ENCODE data around the gene KLHL22.
"Not testable (repeated sequence)": the region's sequence is repeated elsewhere in the genome, so short reads cannot be mapped to it uniquely, and the experiment has no call there.

KLHL22 gene, protein sequence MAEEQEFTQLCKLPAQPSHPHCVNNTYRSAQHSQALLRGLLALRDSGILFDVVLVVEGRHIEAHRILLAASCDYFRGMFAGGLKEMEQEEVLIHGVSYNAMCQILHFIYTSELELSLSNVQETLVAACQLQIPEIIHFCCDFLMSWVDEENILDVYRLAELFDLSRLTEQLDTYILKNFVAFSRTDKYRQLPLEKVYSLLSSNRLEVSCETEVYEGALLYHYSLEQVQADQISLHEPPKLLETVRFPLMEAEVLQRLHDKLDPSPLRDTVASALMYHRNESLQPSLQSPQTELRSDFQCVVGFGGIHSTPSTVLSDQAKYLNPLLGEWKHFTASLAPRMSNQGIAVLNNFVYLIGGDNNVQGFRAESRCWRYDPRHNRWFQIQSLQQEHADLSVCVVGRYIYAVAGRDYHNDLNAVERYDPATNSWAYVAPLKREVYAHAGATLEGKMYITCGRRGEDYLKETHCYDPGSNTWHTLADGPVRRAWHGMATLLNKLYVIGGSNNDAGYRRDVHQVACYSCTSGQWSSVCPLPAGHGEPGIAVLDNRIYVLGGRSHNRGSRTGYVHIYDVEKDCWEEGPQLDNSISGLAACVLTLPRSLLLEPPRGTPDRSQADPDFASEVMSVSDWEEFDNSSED

DNA sequence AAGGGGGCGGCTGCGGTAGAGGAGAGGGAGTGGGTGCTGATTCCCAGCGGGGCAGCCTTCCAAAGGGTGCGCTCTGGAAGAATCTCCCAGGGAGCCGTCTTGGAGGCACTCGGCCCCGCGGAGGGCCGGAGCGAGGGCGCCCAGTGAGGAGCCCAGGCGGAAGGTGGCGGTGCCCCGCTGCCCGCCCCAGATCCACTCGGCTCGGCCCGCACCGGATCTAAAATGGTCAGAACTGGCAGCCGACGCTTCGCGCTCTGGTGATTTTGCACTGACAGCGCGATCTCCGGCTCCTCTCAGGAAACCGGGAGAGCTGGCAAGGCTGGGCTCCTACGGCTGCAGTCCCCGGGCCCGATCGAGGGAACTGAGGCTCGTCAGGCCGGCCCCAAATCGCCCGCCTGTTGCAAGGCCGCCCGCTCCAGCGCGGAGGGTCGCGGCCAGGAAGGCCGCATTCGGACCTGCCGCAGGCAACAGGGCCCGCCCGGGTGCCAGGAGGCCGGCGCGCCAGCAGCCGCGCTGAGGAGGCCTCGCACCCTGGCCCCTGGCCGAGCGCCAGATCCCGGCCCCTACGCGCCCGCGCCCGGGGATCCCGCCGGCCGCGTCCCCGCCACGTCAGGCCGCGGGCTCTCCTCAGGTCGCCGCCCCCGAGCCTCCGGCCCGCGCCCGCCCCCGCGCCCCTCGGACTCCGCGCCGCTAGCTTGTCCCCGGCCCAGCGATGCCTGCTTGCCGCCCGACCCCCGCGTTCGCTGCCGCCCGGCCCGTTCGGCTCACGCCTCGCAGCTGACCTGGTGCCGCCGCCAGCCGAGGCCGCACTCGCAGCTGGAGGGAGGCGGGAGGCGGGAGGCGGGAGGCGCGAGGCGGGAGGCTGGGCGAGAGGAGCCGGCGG, at the start of gene KLHL22:
Gene KLHL22, minus strand, starts transcription at position 818 of the 883 bp plus-strand sequence. CDS start 6,584 bp downstream, outside the sequence.
- DNase-seq (ENCODE audit: low read depth in 2 of 2), result no peak

DNA sequence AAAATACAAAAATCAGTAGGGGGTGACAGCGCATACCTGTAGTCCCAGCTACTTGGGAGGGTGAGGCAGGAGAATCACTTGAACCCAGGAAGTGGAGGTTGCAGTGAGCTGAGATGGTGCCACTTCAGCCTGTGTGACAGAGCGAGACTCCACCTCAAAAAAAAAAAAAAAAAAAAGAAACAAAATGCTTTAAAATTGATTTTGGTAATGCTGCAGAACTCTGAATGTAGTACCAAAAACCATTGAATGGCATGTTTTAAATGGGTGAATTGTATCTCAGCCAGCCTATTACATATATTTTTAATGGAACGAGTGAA, 49.7 kb upstream of the KLHL22 start:
- DNase-seq (ENCODE audit: low read depth in 2 of 2), result not testable (repeated sequence)

DNA sequence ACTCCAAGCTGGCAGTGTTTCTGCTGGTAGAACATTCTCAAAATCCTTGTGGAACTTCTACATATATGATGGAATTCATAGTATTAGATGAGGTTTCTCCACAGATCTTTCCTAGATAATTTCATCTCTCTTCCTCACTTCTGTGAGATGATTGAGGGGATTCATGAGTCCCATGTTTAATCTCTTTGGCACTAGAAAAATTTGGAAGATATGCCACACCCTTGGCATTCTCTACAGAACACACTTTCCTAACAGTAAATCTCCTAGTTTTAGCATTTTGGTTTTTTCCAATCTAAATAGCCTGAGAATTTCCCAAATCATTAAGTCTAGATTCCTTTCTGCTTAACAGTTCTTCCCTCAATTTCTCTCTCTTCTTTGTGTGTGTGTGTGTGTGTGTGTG, 47.1 kb upstream of the KLHL22 start:
- DNase-seq (ENCODE audit: low read depth in 2 of 2), result no peak

DNA sequence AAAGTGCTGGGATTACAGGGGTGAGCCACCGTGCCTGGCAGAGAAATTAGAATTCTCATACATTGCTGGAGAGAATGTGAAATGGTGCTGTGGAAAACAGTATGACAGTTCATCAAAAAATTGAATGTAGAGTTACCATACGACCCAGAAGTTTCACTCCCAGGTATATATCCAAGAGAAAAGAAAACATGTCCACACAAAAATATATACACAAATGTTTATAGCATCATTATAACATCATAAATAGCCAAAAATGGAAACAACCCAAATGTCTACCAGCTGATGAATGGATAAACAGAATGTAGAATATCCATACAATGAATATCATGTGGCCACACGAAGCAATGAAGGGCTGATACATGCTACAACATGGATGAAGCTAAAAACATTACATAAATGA, 46.5 kb upstream of the KLHL22 start:
- no peak for DNase-seq (ENCODE audit: low read depth in 2 of 2)

DNA sequence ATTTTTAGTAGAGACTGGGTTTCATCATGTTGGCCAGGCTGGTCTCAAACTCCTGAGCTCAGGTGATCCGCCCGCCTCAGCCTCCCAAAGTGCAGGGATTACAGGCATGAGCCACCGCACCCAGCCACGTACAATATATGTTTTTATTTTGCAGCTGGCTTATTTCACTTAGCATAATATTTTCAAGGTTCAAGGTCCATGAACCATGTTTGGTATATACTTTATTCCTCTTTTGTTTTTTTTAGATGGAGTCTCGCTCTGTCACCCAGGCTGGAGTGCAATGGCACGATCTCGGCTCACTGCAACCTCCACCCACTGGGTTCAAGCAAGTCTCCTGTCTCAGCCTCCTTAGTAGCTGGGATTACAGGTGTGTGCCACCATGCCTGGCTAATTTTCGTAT, 43.3 kb upstream of the KLHL22 start:
- not testable (repeated sequence) for DNase-seq (ENCODE audit: low read depth in 2 of 2)

DNA sequence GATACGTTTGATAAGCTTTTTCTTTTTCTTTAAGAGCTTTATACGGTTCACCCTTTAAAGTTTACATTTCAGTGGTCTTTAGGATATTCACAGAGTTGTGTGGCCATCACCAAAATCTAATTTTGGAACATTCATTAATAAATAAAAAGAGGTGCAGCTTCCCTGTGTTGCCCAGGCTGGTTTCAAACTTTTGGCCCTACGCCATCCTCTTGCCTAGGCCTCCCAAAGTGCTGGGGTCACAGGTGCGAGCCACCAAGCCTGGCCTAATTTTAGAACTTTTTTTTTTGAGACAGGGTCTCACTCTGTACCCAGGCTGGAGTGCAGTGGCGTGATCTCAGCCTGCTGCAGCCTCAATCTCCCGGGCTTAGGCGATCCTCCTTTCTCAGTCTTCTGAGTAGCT, 42.4 kb upstream of the KLHL22 start:
- DNase-seq (ENCODE audit: low read depth in 2 of 2), result no peak

DNA sequence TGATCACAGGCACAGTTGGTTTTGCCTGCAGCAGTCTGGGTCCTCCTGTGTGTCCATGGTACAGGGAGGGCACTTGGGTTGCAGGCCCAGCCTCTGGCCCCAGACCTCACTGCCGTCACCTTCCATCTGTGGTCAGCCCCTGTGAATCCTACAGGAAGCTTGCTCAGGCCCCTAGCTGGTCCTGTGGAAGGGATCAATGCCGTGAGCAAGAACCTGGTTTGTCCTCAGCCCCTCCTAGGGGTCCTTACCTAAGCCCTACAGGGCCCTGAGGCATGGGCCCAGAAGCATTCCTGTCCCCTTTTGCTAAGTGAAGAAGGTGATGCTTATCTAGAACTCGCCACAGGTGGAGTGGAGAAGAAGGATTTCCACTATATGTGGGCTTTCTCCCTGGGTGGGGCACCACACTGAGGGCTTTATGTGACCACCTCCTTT, 41.7 kb upstream of the KLHL22 start:
- DNase-seq (ENCODE audit: low read depth in 2 of 2), result no peak

DNA sequence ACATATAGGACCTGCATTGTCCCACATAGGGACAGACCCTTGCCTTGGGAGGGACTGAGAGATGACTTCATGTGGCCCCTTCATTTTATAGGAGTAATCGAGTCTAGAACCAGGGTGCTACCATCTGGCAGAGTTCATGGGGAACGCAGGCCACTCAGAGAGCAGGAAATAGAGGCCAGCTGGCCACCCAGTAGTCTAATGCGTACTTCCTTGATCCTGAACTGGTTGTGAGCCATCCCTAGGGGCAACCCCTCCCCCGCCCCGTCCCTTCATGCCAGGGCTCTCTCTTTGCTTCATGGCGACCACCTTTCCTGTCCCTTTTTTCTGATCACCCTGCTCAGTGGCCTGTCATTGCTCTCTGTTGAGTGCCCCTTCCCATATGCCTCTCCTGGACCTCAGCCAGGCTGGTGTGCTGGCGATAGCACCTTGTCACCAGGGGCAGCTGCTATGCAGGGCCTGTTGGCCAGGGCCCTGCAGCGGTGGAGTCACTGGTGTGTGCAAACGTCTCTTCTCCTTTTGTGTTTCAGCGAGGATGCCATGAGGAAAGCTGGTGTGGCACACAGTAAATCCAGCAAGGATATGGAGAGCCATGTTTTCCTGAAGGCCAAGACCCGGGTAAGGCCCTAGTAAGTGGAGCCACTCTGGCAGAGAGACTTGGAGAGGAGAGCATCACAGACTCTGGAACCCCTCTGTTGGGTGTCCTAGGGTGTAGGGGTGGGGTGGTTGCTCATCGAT, 41.2 kb upstream of the KLHL22 start:
- DNase-seq (ENCODE audit: low read depth in 2 of 2), result no peak

DNA sequence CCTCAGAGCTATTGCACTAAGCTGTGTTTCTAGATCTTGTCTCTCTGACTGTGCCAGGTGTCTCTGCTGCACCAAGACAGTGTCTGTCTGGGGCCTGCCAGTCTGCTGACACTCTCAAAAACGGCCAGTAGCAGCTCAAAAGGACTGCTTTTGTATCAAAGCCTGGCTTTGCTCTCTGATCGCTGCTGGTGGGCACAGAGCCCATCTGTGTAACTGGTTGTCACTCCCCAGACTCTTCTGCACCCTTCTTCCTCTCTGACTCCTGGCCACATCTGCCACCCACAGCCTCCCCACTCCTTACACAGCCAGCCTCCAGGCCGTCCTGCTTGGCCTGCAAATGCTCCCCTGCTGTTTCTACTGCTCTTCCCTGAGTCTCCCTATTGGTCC, 38.3 kb upstream of the KLHL22 start:
- no peak for DNase-seq (ENCODE audit: low read depth in 2 of 2)

DNA sequence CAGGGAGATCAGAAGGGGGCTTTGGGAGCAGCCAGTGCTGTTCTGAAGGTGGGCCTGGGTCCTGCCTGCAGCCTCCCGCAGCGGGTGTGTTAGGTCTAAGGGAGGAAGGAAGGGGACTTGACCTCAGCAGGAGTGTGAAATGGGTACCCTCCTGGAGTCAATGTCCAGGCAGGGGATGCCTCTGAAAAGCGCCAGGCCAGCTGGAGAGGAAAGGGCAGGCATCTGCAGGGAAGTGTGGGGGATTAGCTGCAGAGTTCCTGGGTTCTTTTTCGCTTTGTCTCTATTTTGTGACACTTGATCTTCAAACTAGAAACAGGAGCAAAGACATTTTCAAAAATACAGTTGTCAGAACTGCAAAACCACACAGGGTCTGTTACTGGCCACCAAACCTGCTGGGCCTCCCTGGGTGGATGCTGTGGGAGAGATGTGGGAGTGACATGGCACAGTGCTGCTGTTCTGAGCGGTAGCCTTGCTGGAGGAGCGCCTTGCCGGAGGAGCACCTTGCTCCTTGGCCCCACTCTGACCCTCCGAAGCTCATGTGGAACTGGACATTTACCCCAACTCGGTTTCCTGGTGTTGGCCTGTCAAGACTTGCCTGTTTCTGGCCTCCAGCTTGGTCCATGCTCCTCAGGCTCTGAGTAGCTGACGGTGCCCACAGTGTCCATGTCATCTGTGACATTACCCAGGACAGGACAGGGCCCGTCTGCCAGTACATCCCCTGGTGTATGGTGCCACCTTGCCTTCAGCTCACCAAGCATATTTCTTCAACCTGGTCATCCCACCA, 37.7 kb upstream of the KLHL22 start:
- no peak for DNase-seq (ENCODE audit: low read depth in 2 of 2)

DNA sequence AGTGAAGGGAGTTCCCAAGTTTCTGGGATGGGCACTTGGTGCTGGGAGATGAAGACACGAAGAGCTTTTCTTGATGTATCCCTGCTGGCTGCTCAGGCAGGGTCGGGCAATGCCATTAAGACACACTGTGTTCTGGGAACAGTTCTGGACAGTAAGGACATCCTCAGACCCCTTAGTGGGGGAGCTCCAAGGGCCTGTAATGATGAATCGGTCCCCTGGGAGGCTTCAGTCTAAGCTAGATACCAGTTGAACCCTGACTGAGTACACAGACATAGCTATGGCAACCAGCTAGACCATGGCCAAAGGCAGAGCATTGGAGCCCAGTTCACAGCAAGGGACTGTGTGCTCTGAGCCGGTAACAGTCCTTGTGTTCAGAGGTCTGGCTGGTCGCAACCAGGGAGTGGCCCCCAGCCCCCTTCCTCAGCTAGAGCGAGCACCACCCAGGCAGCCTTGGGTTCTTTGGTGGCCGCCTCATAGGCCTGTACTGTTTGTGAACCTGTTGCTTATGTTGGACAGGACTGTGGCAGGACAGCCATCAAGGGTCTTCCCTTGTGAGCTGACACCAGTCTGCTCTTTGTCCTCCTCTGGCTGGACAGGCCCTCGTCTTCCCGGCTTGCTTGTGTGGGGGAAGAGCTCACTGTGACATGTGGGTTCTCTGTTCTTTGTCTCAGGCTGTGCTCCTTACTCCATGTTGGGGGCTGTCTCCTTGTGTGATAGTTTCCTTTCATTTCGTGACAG, 36.8 kb upstream of the KLHL22 start:
- no peak for DNase-seq (ENCODE audit: low read depth in 2 of 2)

DNA sequence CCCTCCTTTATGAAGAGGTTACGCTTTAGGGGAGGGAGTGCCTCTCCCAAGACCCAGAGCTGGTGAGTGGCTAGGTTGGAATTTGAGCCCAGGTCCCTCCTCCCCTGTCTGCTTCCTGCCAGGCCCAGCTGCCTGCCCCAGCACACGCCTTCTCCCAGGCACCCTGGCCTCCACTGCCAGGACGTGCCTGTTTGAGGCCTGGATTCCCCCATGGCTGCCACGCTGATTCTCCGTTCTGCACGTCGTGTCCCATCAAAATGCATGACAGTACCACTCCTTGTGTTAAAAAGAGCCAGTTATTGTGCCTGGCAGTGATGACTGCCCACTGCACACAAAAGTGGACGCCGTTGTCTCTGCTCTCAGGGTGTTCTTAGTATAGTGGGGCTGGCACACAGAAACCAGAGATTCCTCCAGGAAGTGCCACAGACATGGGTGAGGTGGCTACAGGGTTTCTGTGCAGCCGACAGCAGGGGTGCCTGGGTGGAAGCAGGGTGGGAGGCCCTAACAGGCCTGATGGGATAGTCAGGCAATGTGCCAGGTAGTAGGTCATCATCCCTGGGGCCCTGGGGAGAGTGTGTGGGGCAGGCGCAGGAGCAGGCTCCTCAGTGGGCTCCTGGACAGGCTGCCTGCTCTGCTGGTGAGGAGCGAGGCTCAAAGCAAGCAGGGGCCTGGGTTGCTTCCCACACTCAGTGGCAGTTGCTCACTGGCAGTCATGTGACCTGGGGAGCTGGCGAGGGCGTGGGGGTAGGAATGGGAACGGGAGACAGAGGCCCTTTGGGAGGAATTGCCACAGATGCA, 36.0 kb upstream of the KLHL22 start:
- DNase-seq (ENCODE audit: low read depth in 2 of 2), result peak; percentile 30 to 36

DNA sequence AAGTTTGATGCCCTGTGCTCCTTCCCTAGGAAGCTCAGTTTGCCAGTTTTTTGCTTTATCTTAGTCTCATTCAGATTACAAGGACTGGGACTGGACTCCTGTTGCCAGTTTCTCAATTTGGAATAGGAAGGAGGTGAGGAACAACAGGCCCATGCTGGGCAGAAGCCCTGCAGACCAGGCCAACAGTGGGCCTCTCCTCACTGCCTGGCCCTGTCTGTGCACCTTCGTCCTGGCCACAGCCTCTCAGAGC, 35.5 kb upstream of the KLHL22 start:
- no peak for DNase-seq (ENCODE audit: low read depth in 2 of 2)

DNA sequence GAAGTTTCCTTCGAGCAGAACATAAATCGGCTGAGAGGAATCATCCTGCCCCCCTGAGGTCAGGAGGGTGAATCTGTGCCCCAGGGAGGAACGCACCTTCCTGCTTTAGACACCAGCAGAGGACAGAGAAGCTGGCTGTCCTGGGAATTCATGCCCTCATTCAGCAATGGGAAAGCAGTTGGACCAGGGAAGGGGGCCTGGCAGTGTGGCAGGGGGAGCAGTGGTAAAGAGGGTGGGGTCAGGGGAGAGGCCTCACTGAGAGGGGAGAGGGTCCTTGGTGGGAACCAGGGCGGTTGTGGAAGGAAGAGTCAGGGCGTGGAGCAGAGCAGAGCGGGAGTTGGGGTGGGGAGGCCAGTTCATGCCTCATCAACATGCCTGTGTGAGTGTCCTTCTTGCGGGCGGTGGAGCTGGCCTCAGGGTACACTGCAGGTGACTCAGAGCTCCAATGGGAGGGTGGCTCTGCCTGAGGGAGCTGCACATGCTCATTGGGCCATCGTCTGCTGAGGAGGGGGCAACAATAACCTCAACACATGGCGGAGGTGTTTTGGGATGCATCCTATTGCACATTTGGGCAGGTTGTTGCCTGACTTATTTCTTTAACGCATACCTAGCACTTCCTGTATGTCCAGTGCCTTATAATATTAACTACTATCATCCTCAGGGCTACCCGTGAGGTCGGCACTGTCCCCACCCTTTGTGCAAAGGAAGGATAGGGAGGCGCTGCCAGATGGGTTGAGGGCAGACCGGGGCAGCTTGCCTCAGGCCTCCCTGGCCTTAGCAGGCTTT, 35.0 kb upstream of the KLHL22 start:
- DNase-seq (ENCODE audit: low read depth in 2 of 2), result no peak

DNA sequence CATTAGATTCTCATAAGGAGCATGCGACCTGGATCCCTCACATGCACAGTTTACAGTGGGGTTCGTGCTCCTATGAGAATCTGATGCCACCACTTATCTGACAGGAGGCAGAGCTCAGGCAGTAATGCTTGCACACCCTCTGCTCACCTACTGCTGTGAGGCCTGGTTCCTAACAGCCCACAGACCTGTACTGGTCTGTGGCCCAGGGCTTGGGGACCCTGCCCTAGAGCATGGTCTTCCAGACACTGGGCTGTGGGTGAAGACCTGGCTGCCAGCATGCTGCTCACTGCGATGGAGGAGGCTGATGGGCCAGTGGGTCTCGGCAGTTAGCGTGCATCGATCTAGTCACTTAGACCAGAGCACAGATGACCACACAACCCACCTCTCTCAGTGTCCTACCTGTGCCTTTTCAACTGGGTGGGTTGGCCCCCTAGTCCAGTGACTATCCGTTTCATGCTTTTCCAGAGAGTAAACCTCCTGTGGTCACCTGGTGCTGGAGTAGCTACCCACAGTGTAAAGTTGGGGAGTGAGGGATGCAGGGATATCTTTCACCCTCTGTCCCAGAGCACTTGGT, 32.9 kb upstream of the KLHL22 start:
- no peak for DNase-seq (ENCODE audit: low read depth in 2 of 2)

DNA sequence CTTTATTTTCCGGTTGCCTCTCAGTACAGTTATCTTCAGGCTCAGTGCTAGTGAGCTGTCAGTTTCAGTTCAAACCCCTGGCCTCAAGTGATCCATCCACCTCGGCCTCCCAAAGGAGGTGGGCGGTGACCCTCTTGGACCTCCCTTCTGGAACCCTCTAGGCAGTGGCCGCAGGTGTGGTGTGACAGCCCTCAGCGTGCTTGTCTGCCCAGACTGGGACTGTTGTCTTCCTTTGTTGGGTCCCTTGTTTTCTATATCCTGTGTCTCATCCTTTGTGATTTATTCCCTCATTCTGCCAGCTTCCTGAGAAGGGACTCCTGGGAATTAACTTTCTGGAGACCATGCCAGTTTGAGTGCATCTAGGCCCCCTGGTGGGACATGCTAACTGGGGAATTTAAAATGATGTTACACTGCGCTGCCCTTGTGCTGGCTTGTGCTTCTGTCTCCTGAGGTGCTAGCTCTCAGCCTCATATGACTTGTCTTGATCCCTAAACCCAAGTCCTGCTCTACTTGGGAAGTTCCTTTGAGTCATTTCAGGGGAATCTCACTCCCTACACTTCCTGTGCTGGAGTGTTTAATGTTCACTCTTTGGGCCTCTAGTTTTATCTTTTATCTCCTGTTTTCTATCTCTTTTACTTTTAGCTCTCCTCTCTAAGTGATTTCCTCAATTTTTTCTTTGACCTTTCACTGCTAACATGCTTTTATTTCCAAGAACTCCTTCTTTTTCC, 31.2 kb upstream of the KLHL22 start:
- DNase-seq (ENCODE audit: low read depth in 2 of 2), result peak in 1 of 2 experiments; percentile 29

DNA sequence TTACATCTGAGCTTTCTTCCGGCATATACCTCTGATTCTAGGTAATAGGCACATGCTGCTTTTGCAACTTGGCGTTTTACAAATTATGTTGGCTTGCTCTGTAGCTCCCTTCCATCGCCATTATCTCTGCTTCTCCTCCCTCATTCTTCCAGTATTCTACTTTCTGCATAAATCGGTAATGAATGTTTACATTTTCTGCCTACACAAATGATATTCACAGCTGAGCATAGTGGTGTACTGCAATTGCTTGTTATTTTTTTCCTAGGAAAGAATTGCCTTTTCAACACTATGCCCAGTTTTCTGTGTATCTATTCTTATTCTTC, 30.7 kb upstream of the KLHL22 start:
- DNase-seq (ENCODE audit: low read depth in 2 of 2), result no peak

DNA sequence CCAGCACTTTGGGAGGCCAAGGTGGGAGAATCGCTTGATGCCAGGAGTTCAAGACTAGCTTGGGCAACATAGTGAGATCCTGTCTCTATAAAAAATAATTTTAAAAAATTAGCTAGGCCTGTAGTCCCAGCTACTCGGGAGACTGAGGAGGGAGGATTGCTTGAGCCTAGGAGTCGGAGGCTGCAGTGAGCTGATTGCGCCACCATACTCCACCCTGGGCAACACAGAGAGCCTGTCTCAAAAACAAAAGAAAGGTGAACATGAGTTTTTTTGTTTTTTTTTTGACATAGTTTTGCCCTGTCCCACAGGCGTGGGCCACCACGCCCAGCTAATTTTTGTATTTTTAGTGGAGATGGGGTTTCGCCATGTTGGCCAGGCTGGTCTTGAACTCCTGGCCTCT, 29.5 kb upstream of the KLHL22 start:
- no peak for DNase-seq (ENCODE audit: low read depth in 2 of 2)
